Measurements from ENCODE around the gene RAB43. TPM values are rescaled to one million over a fixed set of nuclear protein-coding genes. Genes with fewer than 3 reads are reported as not detected.

Gene RAB43
- total RNA-seq = 13.2 and 14.2 TPM in 2 replicates

GRCh38 chr3:129121792-129122411 lies at the start of gene RAB43:
Gene RAB43 (minus strand): TSS chr3:129121804. CDS start chr3:129121489, 315 bp downstream.

DNA sequence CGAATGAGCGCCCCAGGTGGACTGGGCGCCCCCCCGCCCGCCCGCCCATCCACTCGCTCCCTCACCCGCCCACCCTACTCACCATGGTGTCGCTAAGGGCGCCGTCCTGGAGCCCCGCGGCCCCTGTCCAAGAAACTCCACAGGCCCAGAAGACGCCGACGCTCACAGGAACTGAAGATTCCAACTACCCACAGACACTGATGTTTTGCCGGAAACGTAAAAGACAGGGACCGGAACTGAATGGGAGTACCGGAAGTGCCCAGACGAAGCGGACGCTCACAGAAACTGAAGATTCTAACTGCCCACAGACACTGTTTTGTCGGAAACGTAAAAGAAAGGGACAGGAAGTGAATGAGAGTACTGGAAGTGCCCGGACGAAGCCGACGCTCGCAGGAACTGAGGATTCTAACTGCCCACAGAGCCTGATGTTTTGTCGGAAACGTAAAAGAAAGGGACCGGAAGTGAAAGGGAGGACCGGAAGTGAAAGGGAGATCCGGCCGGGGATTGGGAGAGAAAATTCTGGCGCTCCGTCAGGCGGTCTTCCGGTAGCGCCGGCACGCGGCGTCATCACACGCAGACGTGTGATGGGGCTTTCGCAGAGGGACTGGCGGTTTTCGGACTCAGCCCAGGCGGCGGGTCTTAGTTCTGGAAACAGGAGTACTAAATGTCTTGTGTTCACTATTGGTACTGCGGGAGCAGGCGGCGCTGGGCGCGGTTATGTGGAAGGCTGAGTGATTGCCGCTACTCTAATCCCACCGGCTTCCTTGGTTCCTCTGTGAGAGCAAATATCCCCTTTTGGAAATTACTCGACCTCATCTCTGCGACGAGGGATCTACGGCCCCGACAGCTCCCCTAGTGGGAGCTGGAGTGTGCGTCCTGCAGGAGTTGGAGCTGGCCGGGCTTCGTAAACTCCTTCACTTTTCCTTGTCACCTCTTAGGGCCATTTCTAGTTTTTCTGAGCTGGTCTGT lies 39.6 kb upstream of the RAB43 start, which contains the start of gene ISY1:
Gene ISY1, minus strand, starts transcription at position 173 of the 969 bp plus-strand sequence. Its CDS starts 88 bp downstream, at position 85.

DNA sequence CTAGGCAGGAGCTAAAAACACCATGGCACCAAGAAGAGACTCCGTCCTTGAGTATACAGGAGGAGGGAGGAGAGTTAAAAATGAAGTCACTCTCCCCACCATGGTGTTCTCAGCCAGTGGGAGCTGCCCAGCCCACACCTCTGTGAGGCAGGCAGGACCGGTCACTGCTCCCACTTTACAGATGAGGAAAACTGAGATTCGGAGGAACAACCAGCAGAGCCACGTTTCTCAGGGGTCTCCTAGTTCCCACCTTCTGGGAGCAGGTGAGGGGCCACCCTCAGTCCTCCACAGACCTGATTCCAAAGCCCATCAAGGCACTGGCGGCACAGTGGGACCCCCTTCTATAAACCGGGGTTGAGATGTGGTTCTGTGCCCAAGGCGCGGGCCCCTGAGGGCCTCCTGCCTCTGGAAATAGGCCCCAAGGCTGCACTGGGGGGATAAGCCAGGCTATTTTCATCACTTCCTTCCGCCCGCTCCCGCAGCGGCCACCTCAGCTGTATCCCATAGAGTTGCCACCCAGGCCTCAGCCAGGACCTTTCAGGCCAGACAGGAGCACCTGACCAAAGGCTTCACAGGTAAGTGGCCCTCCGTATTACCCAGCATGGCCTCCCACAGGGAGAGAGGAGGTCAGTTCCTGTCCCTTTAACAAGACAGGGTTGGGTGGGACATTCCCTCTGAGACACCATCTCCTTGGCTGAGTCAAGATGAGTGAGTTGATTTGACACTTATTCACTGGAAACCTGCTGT lies 61.2 kb downstream of the RAB43 start, which contains the start of gene GP9:
Gene GP9, plus strand, starts transcription at position 504 of the 747 bp plus-strand sequence. CDS start 961 bp downstream, outside the sequence.

Other genes starting within 250 kb of the RAB43 start
- gene ACAD9, start 242.2 kb downstream of the RAB43 start, total RNA-seq = 31.9 and 45.2 TPM in 2 replicates
- gene CFAP92, start 127.7 kb downstream of the RAB43 start, total RNA-seq = under 0.01 TPM in 1 of 2 replicates, not detected in the other
- gene EFCC1, start 120.5 kb downstream of the RAB43 start, total RNA-seq = under 0.01 TPM in 1 of 2 replicates, not detected in the other
- gene GP9, start 61.0 kb downstream of the RAB43 start, total RNA-seq = not detected in 2 replicates
- 23.1 and 35.5 TPM in 2 replicates for gene ISY1, start 39.3 kb upstream of the RAB43 start, total RNA-seq
- gene CNBP, start 62.1 kb upstream of the RAB43 start, total RNA-seq = 269 and 284 TPM in 2 replicates
- 272 and 457 TPM in 2 replicates for gene COPG1, start 127.8 kb upstream of the RAB43 start, total RNA-seq
- 9.9 and 26.5 TPM in 2 replicates for gene HMCES, start 157.1 kb upstream of the RAB43 start, total RNA-seq

All from regular cardiac myocyte (primary cell).